Body of pancreas (tissue), 4 donors: Measurements from ENCODE around the gene GNB5. TPM values are rescaled to one million over a fixed set of nuclear protein-coding genes. Genes with fewer than 3 reads are reported as not detected.

ENCODE experiments used
- ATAC-seq: fragments of 150-250 bp; one replicate; pipeline ENCODE4 v1.9.1; 2016
- DNase-seq, 4 donors: peaks; one replicate each; pipeline ENCODE4 v3.0.0-alpha.2; 2019
- H3K27ac ChIP-seq, 4 donors: fragments of 200-600 bp; sonication (generic); 1 replicate in 3 of 4; 2 replicates in 1 of 4; pipeline versions ENCODE4 v1.5.1 to v1.6.1; 2016 to 2019; ENCODE audit warnings: mild to moderate bottlenecking in 1 of 4, mixed read lengths in 1 of 4, moderate library complexity in 1 of 4
- H3K27me3 ChIP-seq, 2 donors: fragments of 200-600 bp; sonication (generic); one replicate each; pipeline ENCODE4 v1.6.0; 2016; ENCODE audit warnings: mild to moderate bottlenecking in 1 of 2
- H3K36me3 ChIP-seq, 2 donors: fragments of 200-600 bp; sonication (generic); replicated peaks in 1 of 2; 2 replicates each; pipeline ENCODE4 v1.5.1; 2016; ENCODE audit warnings: low read depth in 2 of 2; ENCODE audit not compliant: insufficient read depth in 1 of 2
- H3K4me1 ChIP-seq: fragments of 200-600 bp; sonication (generic); one replicate; pipeline ENCODE4 v1.6.0; 2016
- H3K4me3 ChIP-seq, 2 donors: fragments of 200-600 bp; sonication (generic); 1 replicate in 1 of 2; 2 replicates in 1 of 2; pipeline ENCODE4 v1.5.1; 2016 to 2019
- H3K9me3 ChIP-seq, 3 donors: fragments of 200-600 bp; sonication (generic); 1 replicate in 2 of 3; 2 replicates in 1 of 3; pipeline ENCODE4 v1.5.1; 2016
- CTCF ChIP-seq, 7 experiments: fragments of 450-650 bp in 4 of 7; fragments of 200-600 bp in 3 of 7; sonication (generic) in 3 of 7; IDR thresholded peaks; one replicate each; pipeline ENCODE4 v1.5.1; 2016 to 2019; ENCODE audit warnings: antibody characterized with exemption in 7 of 7
- POLR2A ChIP-seq, 3 donors: fragments of 450-650 bp; IDR thresholded peaks; one replicate each; pipeline ENCODE4 v1.6.1; 2016; ENCODE audit warnings: antibody characterized with exemption in 3 of 3, mild to moderate bottlenecking in 2 of 3
- WGBS, 2 donors: methylation state at CpG; one replicate each; pipeline ENCODE4 v1.1.5; 2017; 5-methylcytosine and 5-hydroxymethylcytosine counted together
- intact Hi-C: fragments of 100-400 bp; cut with DNase I; formaldehyde crosslinking; loops from one replicate; pipeline ENCODE4 v1.15.1; 2023
- total RNA-seq, 2 donors: library from RNA; depleted of rRNA; stranded (reverse); fragments of >200 nt; gene quantifications; one replicate each; pipeline ENCODE4 v1.1.0, GENCODE V29; 2016

The GNB5 gene
- total RNA-seq, 2 donors from 2014 or later = 15.8 to 25.2 TPM

DNA sequence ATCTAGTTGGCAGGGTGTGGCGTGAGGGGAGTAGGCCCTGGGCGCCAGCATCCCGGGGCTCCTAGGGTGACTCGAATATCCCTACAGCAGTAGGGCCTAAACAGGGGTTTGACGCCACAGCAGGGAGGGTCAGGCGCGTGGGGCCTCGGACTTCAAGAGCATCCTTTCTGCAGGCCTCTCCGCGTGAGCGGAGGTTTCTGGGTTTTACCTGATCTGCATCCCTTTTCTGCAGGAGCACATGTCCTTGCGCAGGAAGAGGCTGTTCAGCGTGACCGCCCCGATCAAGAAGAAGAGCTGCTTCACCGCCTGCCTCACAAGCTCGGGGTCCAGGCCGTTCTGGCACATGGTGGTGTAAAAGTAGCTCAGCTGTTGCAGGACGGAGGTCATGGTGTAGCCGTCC is 13.5 kb upstream of the GNB5 start:
- Histone ChIP-seq H3K9me3 (no peaks in the 10 kb centered on the region), H3K4me1 (no peaks in the 10 kb centered on the region), H3K27me3 (no peaks in the 10 kb centered on the region), H3K27ac (no peak overlapping the region), H3K4me3 (no peak overlapping the region), H3K36me3 (peaks cover 13 to 34% of the 10 kb centered on the region in 2 donors)
- ATAC-seq (no peak), DNase-seq (no peak)
- 94 to 96% methylated on average over 18 to 20 of the region's 20 CpGs for WGBS, 2 donors
- TF ChIP-seq POLR2A (IDR thresholded peaks at IDR 0.05) = no peak
- no peak for TF ChIP-seq CTCF (IDR thresholded peaks at IDR 0.05)
- intact Hi-C loops = no loop called here

- TF ChIP-seq POLR2A (IDR thresholded peaks at IDR 0.05) (no peak), CTCF (IDR thresholded peaks at IDR 0.05) (no peak)
- intact Hi-C loops = no loop called here
- H3K4me3 ChIP-seq = no peak overlapping the region
- no peaks in the 10 kb centered on the region for H3K4me1 ChIP-seq
- H3K27ac ChIP-seq = no peak overlapping the region
- H3K27me3 ChIP-seq = no peaks in the 10 kb centered on the region
- ATAC-seq (no peak), DNase-seq (no peak)
- no peaks in the 10 kb centered on the region for H3K9me3 ChIP-seq
- peaks cover 5 to 29% of the 10 kb centered on the region in 2 donors for H3K36me3 ChIP-seq
- WGBS, 2 donors = 85 to 95% methylated on average over 1 of the region's 1 CpG
Measured at GRCh38 chr15:52200831-52201365, 9.7 kb upstream of the GNB5 start.

- Histone ChIP-seq H3K27me3 (no peaks in the 10 kb centered on the region), H3K36me3 (peaks cover 2 to 21% of the 10 kb centered on the region in 2 donors), H3K9me3 (no peaks in the 10 kb centered on the region), H3K27ac (no peak overlapping the region), H3K4me1 (no peaks in the 10 kb centered on the region), H3K4me3 (no peak overlapping the region)
- ATAC-seq = no peak
- 55 to 56% methylated on average over 2 of the region's 2 CpGs for WGBS, 2 donors
- TF ChIP-seq CTCF (IDR thresholded peaks at IDR 0.05) (no peak), POLR2A (IDR thresholded peaks at IDR 0.05) (no peak)
- no peak for DNase-seq
- intact Hi-C loops = no loop called here
Measured at GRCh38 chr15:52199271-52199670, 8.1 kb upstream of the GNB5 start.

DNA sequence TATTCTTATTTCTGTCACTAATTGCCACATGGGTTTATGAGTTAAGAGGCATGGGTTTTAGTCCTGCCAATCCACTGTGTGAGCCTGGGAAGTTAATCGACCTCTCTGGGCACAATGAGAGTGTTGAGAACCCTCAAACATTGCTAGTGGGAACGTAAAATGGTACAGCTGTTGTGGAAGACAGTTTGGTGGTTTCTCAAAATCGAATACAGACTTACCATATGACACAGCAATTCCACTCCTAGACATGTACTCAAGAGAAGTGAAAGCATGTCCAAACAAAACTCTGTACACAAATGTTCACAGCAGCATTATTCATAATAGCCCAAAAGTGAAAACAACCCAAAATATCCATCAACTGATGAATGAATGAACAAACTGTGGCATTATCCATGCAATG is 5.7 kb upstream of the GNB5 start:
- no peaks in the 10 kb centered on the region for H3K4me1 ChIP-seq
- peaks cover 0 to 14% of the 10 kb centered on the region in 2 donors for H3K36me3 ChIP-seq
- H3K27me3 ChIP-seq = no peaks in the 10 kb centered on the region
- DNase-seq (no peak), ATAC-seq (no peak)
- intact Hi-C loops = no loop called here
- TF ChIP-seq POLR2A (IDR thresholded peaks at IDR 0.05) = no peak
- no peak for TF ChIP-seq CTCF (IDR thresholded peaks at IDR 0.05)
- no peak overlapping the region for H3K27ac ChIP-seq
- 57 to 70% methylated on average over 3 of the region's 3 CpGs for WGBS, 2 donors
- H3K4me3 ChIP-seq = no peak overlapping the region
- no peaks in the 10 kb centered on the region for H3K9me3 ChIP-seq

- intact Hi-C loops = no loop called here
- Histone ChIP-seq H3K4me3 (no peak overlapping the region), H3K27ac (no peak overlapping the region), H3K27me3 (no peaks in the 10 kb centered on the region), H3K9me3 (no peaks in the 10 kb centered on the region), H3K4me1 (no peaks in the 10 kb centered on the region), H3K36me3 (peaks cover 0 to 16% of the 10 kb centered on the region in 2 donors)
- no peak for TF ChIP-seq POLR2A (IDR thresholded peaks at IDR 0.05)
- TF ChIP-seq CTCF (IDR thresholded peaks at IDR 0.05) = no peak
- ATAC-seq (no peak), DNase-seq (no peak)
- 79 to 81% methylated on average over 1 of the region's 1 CpG for WGBS, 2 donors
Measured at GRCh38 chr15:52193791-52194190, 2.6 kb upstream of the GNB5 start.
